Loucy (cell line): ENCODE measurements around the gene ING2.

Source experiments
- H2AFZ ChIP-seq: fragments of 200-600 bp; sonication (generic); 2 replicates; pipeline ENCODE4 v1.6.0; 2016; ENCODE audit warnings: antibody characterized with exemption, mild to moderate bottlenecking, low read length, moderate library complexity
- H3F3A ChIP-seq: fragments of 200-600 bp; 2 replicates; pipeline ENCODE4 v1.6.0; 2016; ENCODE audit warnings: antibody characterized with exemption, low read depth, mild to moderate bottlenecking
- H3K27me3 ChIP-seq: fragments of 200-600 bp; sonication (generic); 2 replicates; pipeline ENCODE4 v1.6.1; 2014; ENCODE audit warnings: low read length, mild to moderate bottlenecking; ENCODE audit not compliant: insufficient read depth, poor library complexity, severe bottlenecking
- H3K36me3 ChIP-seq: fragments of 200-600 bp; sonication (generic); 2 replicates; pipeline ENCODE4 v1.6.1; 2016; ENCODE audit warnings: low read length; ENCODE audit not compliant: insufficient read depth
- H3K4me1 ChIP-seq: fragments of 200-600 bp; sonication (generic); 2 replicates; pipeline ENCODE4 v1.5.1; 2014; ENCODE audit warnings: low read length, mild to moderate bottlenecking; ENCODE audit not compliant: insufficient read depth, poor library complexity, severe bottlenecking
- H3K4me2 ChIP-seq: fragments of 200-600 bp; sonication (generic); 2 replicates; pipeline ENCODE4 v1.6.0; 2014; ENCODE audit warnings: antibody characterized with exemption, low read length, low read depth, mild to moderate bottlenecking; ENCODE audit not compliant: poor library complexity, severe bottlenecking
- H3K4me3 ChIP-seq: fragments of 200-600 bp; sonication (generic); 2 replicates; pipeline ENCODE4 v1.5.1; 2014; ENCODE audit warnings: low read length, mild to moderate bottlenecking, mixed read lengths; ENCODE audit not compliant: poor library complexity, severe bottlenecking
- H3K79me2 ChIP-seq: fragments of 200-600 bp; sonication (generic); 2 replicates; pipeline ENCODE4 v1.6.1; 2014; ENCODE audit warnings: low read length; ENCODE audit not compliant: insufficient read depth
- H3K9ac ChIP-seq: fragments of 200-600 bp; sonication (generic); 2 replicates; pipeline ENCODE4 v1.6.0; 2014; ENCODE audit warnings: mild to moderate bottlenecking, low read depth, low read length, moderate library complexity; ENCODE audit not compliant: poor library complexity, severe bottlenecking
- H3K9me2 ChIP-seq: fragments of 200-600 bp; sonication (generic); replicated peaks from 2 replicates; pipeline ENCODE4 v1.6.1; 2016; ENCODE audit warnings: low read depth, low read length, mixed read lengths
- H3K9me3 ChIP-seq: fragments of 200-600 bp; sonication (generic); 2 replicates; pipeline ENCODE4 v1.6.1; 2014; ENCODE audit warnings: mild to moderate bottlenecking, antibody characterized with exemption, low read length, low read depth; ENCODE audit not compliant: insufficient read depth
- H4K20me1 ChIP-seq: fragments of 200-600 bp; sonication (generic); 2 replicates; pipeline ENCODE4 v1.6.0; 2014; ENCODE audit warnings: antibody characterized with exemption, low read length, mild to moderate bottlenecking; ENCODE audit not compliant: insufficient read depth, poor library complexity, severe bottlenecking
- EZH2phosphoT487 ChIP-seq: fragments of 200-600 bp; IDR thresholded peaks from 2 replicates; pipeline ENCODE4 v1.6.1; 2018; ENCODE audit warnings: antibody characterized with exemption, mild to moderate bottlenecking, moderate library complexity, borderline replicate concordance
- TF ChIP-seq, protein P1 (sequence below): fragments of 200-600 bp; sonication (generic); conservative IDR thresholded peaks from 2 replicates; pipeline ENCODE4 v1.5.1; 2014; ENCODE audit warnings: mild to moderate bottlenecking, antibody characterized with exemption, low read length

ING2 gene

DNA sequence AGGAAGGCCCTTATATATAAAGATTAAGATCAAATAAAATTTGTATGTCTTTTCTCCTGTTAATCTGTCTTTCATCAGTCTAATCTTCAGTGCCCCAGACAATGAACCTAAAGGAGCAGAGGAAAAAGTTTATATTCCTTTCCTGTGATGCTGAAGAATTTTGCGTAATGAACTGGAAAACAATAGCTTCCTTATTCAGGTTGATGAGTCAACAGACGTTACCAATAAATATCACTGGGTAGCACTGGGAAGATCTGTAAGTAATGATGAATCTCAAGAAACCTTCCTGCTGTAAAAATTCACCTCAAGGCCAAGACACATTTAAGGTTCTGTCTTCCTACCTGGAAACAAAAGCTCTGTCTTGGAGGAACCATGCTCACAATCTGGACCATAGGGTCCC lies 34.9 kb upstream of the ING2 start:
- Histone ChIP-seq H3K4me3 (no peak overlapping the region), H3F3A (no peaks in the 10 kb centered on the region), H3K36me3 (no peaks in the 10 kb centered on the region), H4K20me1 (no peaks in the 10 kb centered on the region), H3K9ac (no peak overlapping the region), H3K9me2 (no peaks in the 10 kb centered on the region), H3K4me2 (no peak overlapping the region), H2AFZ (no peak overlapping the region), H3K27me3 (no peaks in the 10 kb centered on the region), H3K4me1 (no peaks in the 10 kb centered on the region), H3K9me3 (no peaks in the 10 kb centered on the region; the same call in 1 of the 2 replicates), H3K79me2 (no peaks in the 10 kb centered on the region)
- no peak for TF ChIP-seq EZH2phosphoT487
- TF ChIP-seq, protein P1, sequence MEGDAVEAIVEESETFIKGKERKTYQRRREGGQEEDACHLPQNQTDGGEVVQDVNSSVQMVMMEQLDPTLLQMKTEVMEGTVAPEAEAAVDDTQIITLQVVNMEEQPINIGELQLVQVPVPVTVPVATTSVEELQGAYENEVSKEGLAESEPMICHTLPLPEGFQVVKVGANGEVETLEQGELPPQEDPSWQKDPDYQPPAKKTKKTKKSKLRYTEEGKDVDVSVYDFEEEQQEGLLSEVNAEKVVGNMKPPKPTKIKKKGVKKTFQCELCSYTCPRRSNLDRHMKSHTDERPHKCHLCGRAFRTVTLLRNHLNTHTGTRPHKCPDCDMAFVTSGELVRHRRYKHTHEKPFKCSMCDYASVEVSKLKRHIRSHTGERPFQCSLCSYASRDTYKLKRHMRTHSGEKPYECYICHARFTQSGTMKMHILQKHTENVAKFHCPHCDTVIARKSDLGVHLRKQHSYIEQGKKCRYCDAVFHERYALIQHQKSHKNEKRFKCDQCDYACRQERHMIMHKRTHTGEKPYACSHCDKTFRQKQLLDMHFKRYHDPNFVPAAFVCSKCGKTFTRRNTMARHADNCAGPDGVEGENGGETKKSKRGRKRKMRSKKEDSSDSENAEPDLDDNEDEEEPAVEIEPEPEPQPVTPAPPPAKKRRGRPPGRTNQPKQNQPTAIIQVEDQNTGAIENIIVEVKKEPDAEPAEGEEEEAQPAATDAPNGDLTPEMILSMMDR: no peak

DNA sequence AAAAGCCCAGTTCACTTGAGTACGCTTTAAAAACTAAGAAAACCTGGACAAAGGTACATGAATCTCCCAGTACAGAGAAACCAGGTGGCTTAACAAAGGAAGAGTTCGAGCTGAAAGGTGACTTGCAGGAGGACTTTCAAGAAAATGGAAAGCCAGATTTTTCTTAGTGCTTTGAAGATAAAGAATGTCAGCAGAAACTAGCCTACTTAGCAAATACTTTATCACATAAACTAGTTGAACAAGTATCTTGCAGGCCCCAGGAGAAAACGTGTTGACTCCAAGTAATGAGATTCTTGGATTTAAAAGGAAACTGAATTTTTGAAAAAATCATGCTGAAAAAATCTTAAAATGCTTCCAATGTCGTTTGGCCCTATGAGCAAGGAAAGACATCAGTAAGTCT lies 34.0 kb upstream of the ING2 start:
- H3K9ac ChIP-seq: no peak overlapping the region
- TF ChIP-seq, protein P1: no peak
- TF ChIP-seq EZH2phosphoT487: no peak
- H2AFZ ChIP-seq: 0 out of 2 replicates have a peak overlapping the region, but pooled peaks have one; percentile 23

DNA sequence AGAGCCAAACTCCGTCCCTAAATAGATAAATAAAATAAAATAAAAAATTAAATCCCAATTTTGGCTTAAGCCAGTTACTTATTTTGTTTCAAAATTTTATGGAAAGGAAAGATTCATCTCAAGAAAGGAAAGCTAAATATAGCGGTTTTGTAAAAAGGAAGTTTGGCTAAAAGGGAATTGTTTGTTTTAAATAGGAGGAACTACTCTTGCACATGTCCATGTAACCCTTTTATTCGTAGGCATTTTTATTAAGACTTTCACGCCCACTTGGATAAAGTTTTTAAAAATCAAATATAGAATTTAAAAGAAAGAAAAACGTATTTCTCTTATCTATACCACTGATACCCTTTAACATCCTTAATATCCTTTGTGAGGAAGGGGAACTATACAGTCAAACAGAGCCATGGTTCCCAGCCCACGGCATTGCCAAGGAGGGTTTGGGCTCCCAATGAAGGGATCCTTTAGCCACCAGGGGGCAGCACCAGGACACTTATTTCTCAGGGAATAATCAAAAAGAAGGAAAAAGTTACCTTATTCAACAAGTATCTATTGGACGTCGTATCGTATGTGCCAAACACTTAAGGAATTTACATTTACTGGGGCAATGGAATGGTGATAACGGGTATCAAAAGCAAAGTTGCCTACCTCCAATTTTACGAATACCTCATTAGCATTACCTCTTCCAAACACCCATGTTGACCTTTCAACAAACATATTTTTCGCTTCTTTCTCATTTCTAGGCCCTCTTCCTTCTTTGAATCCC lies 32.7 kb upstream of the ING2 start:
- Histone ChIP-seq H3K4me3 (no peak overlapping the region), H3K9ac (no peak overlapping the region), H3K36me3 (no peaks in the 10 kb centered on the region), H3K9me2 (no peaks in the 10 kb centered on the region), H4K20me1 (no peaks in the 10 kb centered on the region), H3K4me2 (no peak overlapping the region), H3F3A (no peaks in the 10 kb centered on the region), H2AFZ (peak overlapping the region; percentile 47), H3K4me1 (no peaks in the 10 kb centered on the region), H3K27me3 (no peaks in the 10 kb centered on the region), H3K9me3 (no peaks in the 10 kb centered on the region), H3K79me2 (no peaks in the 10 kb centered on the region)
- TF ChIP-seq, protein P1: peak; percentile 97
- TF ChIP-seq EZH2phosphoT487: no peak

More for the DNA sequence above, 34.0 kb upstream of the ING2 start:
- no peak overlapping the region for H3K4me3 ChIP-seq
- no peaks in the 10 kb centered on the region for H3K27me3 ChIP-seq
- no peaks in the 10 kb centered on the region for H3K79me2 ChIP-seq
- H3K9me3 ChIP-seq: no peaks in the 10 kb centered on the region; the same call in 1 of the 2 replicates
- no peak overlapping the region for H3K4me2 ChIP-seq
- no peaks in the 10 kb centered on the region for H3K9me2 ChIP-seq
- H3K36me3 ChIP-seq: no peaks in the 10 kb centered on the region
- no peaks in the 10 kb centered on the region for H4K20me1 ChIP-seq
- H3K4me1 ChIP-seq: no peaks in the 10 kb centered on the region
- no peaks in the 10 kb centered on the region for H3F3A ChIP-seq
